Vagina (tissue), 2 donors: Measurements from ENCODE around the gene KLRF1.

Experiments used
- POLR2A ChIP-seq, 2 donors: fragments of 450-650 bp; IDR thresholded peaks; one replicate each; pipeline ENCODE4 v1.6.1; 2017; ENCODE audit warnings: antibody characterized with exemption in 2 of 2, mild to moderate bottlenecking in 2 of 2, moderate library complexity in 2 of 2
- TF ChIP-seq, protein P1 (sequence below), 3 experiments: fragments of 450-650 bp in 2 of 3; fragments of 200-600 bp in 1 of 3; sonication (generic) in 1 of 3; IDR thresholded peaks; one replicate each; pipeline ENCODE4 v1.5.1; 2017 to 2019; ENCODE audit warnings: antibody characterized with exemption in 3 of 3, mild to moderate bottlenecking in 2 of 3, moderate library complexity in 2 of 3

DNA sequence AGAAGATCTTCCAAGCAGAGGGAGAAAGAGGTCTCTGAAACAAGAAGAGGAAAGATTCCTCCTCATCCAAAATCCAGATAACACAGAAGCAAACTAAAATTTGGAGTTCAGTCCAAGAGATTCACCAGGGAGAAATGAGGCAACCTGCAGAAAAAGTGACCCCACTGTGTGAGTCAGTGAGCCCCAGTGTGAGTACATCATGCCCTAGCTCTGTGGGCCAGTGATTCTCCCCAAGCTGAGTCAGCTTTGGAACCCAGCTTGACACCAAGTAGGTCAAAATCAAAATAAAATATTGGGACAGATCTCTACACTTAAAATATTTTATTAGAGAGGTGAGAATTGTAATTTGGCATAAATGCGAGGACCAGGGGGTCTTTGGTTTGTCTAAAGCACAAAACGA lies 24.6 kb downstream of the KLRF1 start:
- TF ChIP-seq, protein P1, sequence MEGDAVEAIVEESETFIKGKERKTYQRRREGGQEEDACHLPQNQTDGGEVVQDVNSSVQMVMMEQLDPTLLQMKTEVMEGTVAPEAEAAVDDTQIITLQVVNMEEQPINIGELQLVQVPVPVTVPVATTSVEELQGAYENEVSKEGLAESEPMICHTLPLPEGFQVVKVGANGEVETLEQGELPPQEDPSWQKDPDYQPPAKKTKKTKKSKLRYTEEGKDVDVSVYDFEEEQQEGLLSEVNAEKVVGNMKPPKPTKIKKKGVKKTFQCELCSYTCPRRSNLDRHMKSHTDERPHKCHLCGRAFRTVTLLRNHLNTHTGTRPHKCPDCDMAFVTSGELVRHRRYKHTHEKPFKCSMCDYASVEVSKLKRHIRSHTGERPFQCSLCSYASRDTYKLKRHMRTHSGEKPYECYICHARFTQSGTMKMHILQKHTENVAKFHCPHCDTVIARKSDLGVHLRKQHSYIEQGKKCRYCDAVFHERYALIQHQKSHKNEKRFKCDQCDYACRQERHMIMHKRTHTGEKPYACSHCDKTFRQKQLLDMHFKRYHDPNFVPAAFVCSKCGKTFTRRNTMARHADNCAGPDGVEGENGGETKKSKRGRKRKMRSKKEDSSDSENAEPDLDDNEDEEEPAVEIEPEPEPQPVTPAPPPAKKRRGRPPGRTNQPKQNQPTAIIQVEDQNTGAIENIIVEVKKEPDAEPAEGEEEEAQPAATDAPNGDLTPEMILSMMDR (IDR thresholded peaks at IDR 0.05): no peak
- no peak for TF ChIP-seq POLR2A (IDR thresholded peaks at IDR 0.05)
